Right lobe of liver (tissue), 6 donors: ENCODE data around the gene COX17. TPM values are rescaled to one million over a fixed set of nuclear protein-coding genes. Genes with fewer than 3 reads are reported as not detected.

Source experiments
- ATAC-seq, 4 donors: fragments of 200-7000 bp; cut with Tn5 transposase; one replicate each; pipeline ENCODE4 v1.9.1; 2020; ENCODE audit warnings: mild to moderate bottlenecking in 4 of 4, moderate library complexity in 4 of 4
- DNase-seq, 3 donors: peaks; one replicate each; pipeline ENCODE4 v3.0.0-alpha.2; 2020
- H3K27ac ChIP-seq, 3 donors: fragments of 200-600 bp; one replicate each; pipeline ENCODE4 v1.8.0; 2022
- H3K27me3 ChIP-seq, 2 donors: fragments of 200-600 bp; one replicate each; pipeline ENCODE4 v1.8.0; 2022
- H3K36me3 ChIP-seq, 4 donors: fragments of 200-600 bp; sonication (generic) in 1 of 4; one replicate each; pipeline versions ENCODE4 v1.5.1 to v1.8.0; 2017 to 2022; ENCODE audit warnings: control low read depth in 1 of 4
- H3K4me1 ChIP-seq, 4 donors: fragments of 200-600 bp; sonication (generic) in 1 of 4; one replicate each; pipeline versions ENCODE4 v1.5.1 to v1.8.0; 2017 to 2022; ENCODE audit warnings: control low read depth in 1 of 4
- H3K4me3 ChIP-seq, 3 donors: fragments of 200-600 bp; one replicate each; pipeline ENCODE4 v1.8.0; 2022
- H3K9me3 ChIP-seq, 4 donors: fragments of 200-600 bp; sonication (generic) in 1 of 4; one replicate each; pipeline versions ENCODE4 v1.5.1 to v1.8.0; 2017 to 2022; ENCODE audit warnings: control low read depth in 1 of 4
- CTCF ChIP-seq, 4 donors: fragments of 200-600 bp in 3 of 4; fragments of 450-650 bp in 1 of 4; IDR thresholded peaks; one replicate each; pipeline versions ENCODE4 v1.5.1 to v1.8.0; 2016 to 2022; ENCODE audit warnings: antibody characterized with exemption in 4 of 4, mild to moderate bottlenecking in 2 of 4
- POLR2A ChIP-seq: fragments of 450-650 bp; IDR thresholded peaks from one replicate; pipeline ENCODE4 v1.6.1; 2017; ENCODE audit warnings: antibody characterized with exemption, mild to moderate bottlenecking
- WGBS: methylation state at CpG from one replicate; pipeline ENCODE4 v1.1.6; 2018; ENCODE audit warnings: low coverage, low lambda C conversion rate; ENCODE audit not compliant: insufficient coverage; ENCODE audit errors: missing lambda C conversion rate; 5-methylcytosine and 5-hydroxymethylcytosine counted together
- intact Hi-C, 2 donors: fragments of 100-400 bp; cut with DNase I; formaldehyde crosslinking; loops; one replicate each; pipeline versions ENCODE4 v1.11.2 to v1.14.1; 2022
- total RNA-seq, 6 experiments: library from RNA; depleted of rRNA in 2 of 6; stranded (reverse); fragments of >200 nt in 2 of 6; fragmentation: NEBNext Ultra II Directional in 3 of 6; extraction: Animal tissue kit (Norgen Biotek cat#: 25700) in 3 of 6; gene quantifications; one replicate each; pipeline versions ENCODE4 v1.1.0 to v1.2.4, GENCODE V29; 2016 to 2023
- donor health status: DM: no; HTN: yes; CAD: no.
- donor health status: DM: no; HTN: no; CAD: no.
- donor health status: DM: no; HTN: no; CAD: no.
- donor health status: DM: no; HTN: yes; CAD: no.
- donor health status: DM: no; HTN: yes; CAD: no.

Gene COX17
- total RNA-seq, 6 experiments from 2014 or later: 23.9 to 40.8 (median 33.0) TPM

- DNase-seq: no peak
- Histone ChIP-seq H3K36me3 (no peaks in the 10 kb centered on the region), H3K27me3 (no peaks in the 10 kb centered on the region), H3K4me1 (peaks cover 0 to 7% (median 0%) of the 10 kb centered on the region in 4 donors), H3K9me3 (no peaks in the 10 kb centered on the region), H3K27ac (no peak overlapping the region), H3K4me3 (no peak overlapping the region)
- no peak for ATAC-seq
- no CpG with 5 or more reads among the region's 1 CpG for WGBS
- TF ChIP-seq CTCF (IDR thresholded peaks at IDR 0.05) (no peak), POLR2A (no peak)
- intact Hi-C loops: no loop called here
Observed at GRCh38 chr3:119626196-119626595, 51.0 kb downstream of the COX17 start.

- H3K27ac ChIP-seq: no peak overlapping the region
- no peak for ATAC-seq
- 85% methylated on average over 4 of the region's 8 CpGs for WGBS
- DNase-seq: no peak
- H3K27me3 ChIP-seq: no peaks in the 10 kb centered on the region
- peaks cover 0 to 4% (median 0%) of the 10 kb centered on the region in 4 donors for H3K4me1 ChIP-seq
- no peak overlapping the region for H3K4me3 ChIP-seq
- intact Hi-C loops: no loop called here
- H3K36me3 ChIP-seq: no peaks in the 10 kb centered on the region
- TF ChIP-seq POLR2A (no peak), CTCF (IDR thresholded peaks at IDR 0.05) (no peak)
- H3K9me3 ChIP-seq: no peaks in the 10 kb centered on the region
Observed at GRCh38 chr3:119625451-119626153, 51.6 kb downstream of the COX17 start.

GRCh38 chr3:119624002-119624720 lies 53.0 kb downstream of the COX17 start:
- TF ChIP-seq CTCF (IDR thresholded peaks at IDR 0.05): no peak
- no peak for TF ChIP-seq POLR2A
- WGBS: 82% methylated on average over 5 of the region's 9 CpGs
- Histone ChIP-seq H3K27ac (no peak overlapping the region), H3K36me3 (no peaks in the 10 kb centered on the region), H3K4me1 (no peaks in the 10 kb centered on the region), H3K4me3 (no peak overlapping the region), H3K27me3 (no peaks in the 10 kb centered on the region), H3K9me3 (no peaks in the 10 kb centered on the region)
- intact Hi-C loops: no loop called here
- ATAC-seq: no peak
- no peak for DNase-seq

GRCh38 chr3:119620899-119621298 lies 56.3 kb downstream of the COX17 start:
- H3K9me3 ChIP-seq: no peaks in the 10 kb centered on the region
- TF ChIP-seq CTCF (IDR thresholded peaks at IDR 0.05) (no peak), POLR2A (no peak)
- ATAC-seq (no peak), DNase-seq (no peak)
- H3K27me3 ChIP-seq: no peaks in the 10 kb centered on the region
- no peak overlapping the region for H3K4me3 ChIP-seq
- H3K4me1 ChIP-seq: no peaks in the 10 kb centered on the region
- H3K27ac ChIP-seq: no peak overlapping the region
- H3K36me3 ChIP-seq: no peaks in the 10 kb centered on the region
- intact Hi-C loops: no loop called here
- WGBS: no CpG with 5 or more reads among the region's 5 CpGs

Other genes with a start within 250 kb of the COX17 start
- gene TMEM39A, start 213.8 kb downstream of the COX17 start, total RNA-seq: 10 to 100 TPM; 14.9 to 34.6 (median 20.9) TPM
- gene POGLUT1, start 208.4 kb downstream of the COX17 start, total RNA-seq: 1 to 10 TPM; 5.8 to 8.0 (median 7.4) TPM
- 10 to 100 TPM; 16.4 to 63.5 (median 42.8) TPM for gene TIMMDC1, start 178.9 kb downstream of the COX17 start, total RNA-seq
- 1 to 10 TPM in 2 of 6 experiments, under 1 TPM in 4; 0.26 to 1.3 (median 0.51) TPM for gene CD80, start 117.8 kb downstream of the COX17 start, total RNA-seq
- 1 to 10 TPM; 2.5 to 3.8 (median 2.8) TPM for gene ADPRH, start 97.9 kb downstream of the COX17 start, total RNA-seq
- 10 to 100 TPM in 5 of 6 experiments, 1 to 10 TPM in 1; 9.9 to 30.2 (median 15.9) TPM for gene PLA1A, start 79.5 kb downstream of the COX17 start, total RNA-seq
- under 1 TPM; 0.43 to 0.92 (median 0.68) TPM for gene POPDC2, start 16.8 kb downstream of the COX17 start, total RNA-seq
- gene CFAP91, start 25.6 kb upstream of the COX17 start, total RNA-seq: 1 to 10 TPM in 3 of 6 experiments, under 1 TPM in 3; 0.09 to 5.7 (median 1.1) TPM
- 100 to 1,000 TPM in 3 of 6 experiments, 10 to 100 TPM in 3; 24.9 to 188 (median 91.4) TPM for gene NR1I2, start 104.7 kb upstream of the COX17 start, total RNA-seq